Neuronal stem cell (in vitro differentiated cells): ENCODE measurements around the gene PPM1E.

ENCODE experiments used
- DNase-seq: peaks from one replicate; pipeline ENCODE4 v3.0.0-alpha.2; 2013; ENCODE audit warnings: low spot score
- H2AFZ ChIP-seq: one replicate; pipeline ENCODE4 v1.6.1; 2013; ENCODE audit warnings: mild to moderate bottlenecking, low read length, inconsistent platforms
- H2AK5ac ChIP-seq: 2 replicates; pipeline ENCODE4 v1.6.1; 2013; ENCODE audit warnings: low read depth, mild to moderate bottlenecking, inconsistent platforms, low read length, moderate library complexity, mixed read lengths
- H2BK120ac ChIP-seq: 2 replicates; pipeline ENCODE4 v1.6.1; 2013; ENCODE audit warnings: low read depth, mild to moderate bottlenecking, inconsistent platforms, low read length, moderate library complexity, mixed read lengths
- H2BK12ac ChIP-seq: one replicate; pipeline ENCODE4 v1.6.1; 2013; ENCODE audit warnings: low read length, inconsistent platforms
- H2BK15ac ChIP-seq: 2 replicates; pipeline ENCODE4 v1.6.1; 2013; ENCODE audit warnings: mild to moderate bottlenecking, low read length, inconsistent platforms, mixed read lengths
- H2BK5ac ChIP-seq: one replicate; pipeline ENCODE4 v1.6.1; 2013; ENCODE audit warnings: inconsistent platforms, mild to moderate bottlenecking, low read length, moderate library complexity
- H3K14ac ChIP-seq: one replicate; pipeline ENCODE4 v1.6.1; 2013; ENCODE audit warnings: low read length, inconsistent platforms
- H3K18ac ChIP-seq: 2 replicates; pipeline ENCODE4 v1.6.1; 2013; ENCODE audit warnings: low read length, inconsistent platforms
- H3K23ac ChIP-seq: 2 replicates; pipeline ENCODE4 v1.6.1; 2013; ENCODE audit warnings: low read depth, mild to moderate bottlenecking, mixed read lengths, low read length, inconsistent platforms; ENCODE audit not compliant: poor library complexity
- H3K27ac ChIP-seq: replicated peaks from 3 replicates; pipeline ENCODE4 v1.5.1; 2013; ENCODE audit warnings: low read length, inconsistent platforms
- H3K27me3 ChIP-seq, 3 experiments: 2 replicates each; pipeline ENCODE4 v1.6.1; 2013; ENCODE audit warnings: low read length in 3 of 3, mild to moderate bottlenecking in 2 of 3, inconsistent platforms in 1 of 3, low read depth in 1 of 3, mixed read lengths in 1 of 3, moderate library complexity in 1 of 3; ENCODE audit not compliant: control insufficient read depth in 3 of 3, insufficient read depth in 3 of 3
- H3K36me3 ChIP-seq, 2 donors: replicated peaks in 1 of 2; 2 replicates each; pipeline ENCODE4 v1.6.1; 2013; ENCODE audit warnings: low read length in 2 of 2; ENCODE audit not compliant: control insufficient read depth in 2 of 2, insufficient read depth in 2 of 2
- H3K4ac ChIP-seq: 2 replicates; pipeline ENCODE4 v1.6.1; 2013; ENCODE audit warnings: inconsistent platforms, mild to moderate bottlenecking, low read length, moderate library complexity
- H3K4me1 ChIP-seq, 2 donors: 1 replicate in 1 of 2; 2 replicates in 1 of 2; pipeline ENCODE4 v1.6.1; 2013; ENCODE audit warnings: low read length in 2 of 2, low read depth in 1 of 2; ENCODE audit not compliant: control insufficient read depth in 2 of 2, insufficient read depth in 1 of 2
- H3K4me2 ChIP-seq: one replicate; pipeline ENCODE4 v1.6.1; 2013; ENCODE audit warnings: mild to moderate bottlenecking, low read length, inconsistent platforms; ENCODE audit not compliant: insufficient read depth, poor library complexity, severe bottlenecking
- H3K4me3 ChIP-seq, 2 donors: 2 replicates each; pipeline ENCODE4 v1.5.1; 2013; ENCODE audit warnings: low read length in 2 of 2, mild to moderate bottlenecking in 2 of 2, inconsistent platforms in 1 of 2, moderate library complexity in 1 of 2
- H3K79me1 ChIP-seq: one replicate; pipeline ENCODE4 v1.6.1; 2013; ENCODE audit warnings: low read depth, mild to moderate bottlenecking, inconsistent platforms, low read length, moderate library complexity
- H3K9ac ChIP-seq: one replicate; pipeline ENCODE4 v1.6.1; 2013; ENCODE audit warnings: mild to moderate bottlenecking, low read depth, low read length, inconsistent platforms; ENCODE audit not compliant: poor library complexity
- H3K9me3 ChIP-seq, 2 donors: replicated peaks in 1 of 2; 2 replicates each; pipeline versions ENCODE3 to v1.6.1; 2013; ENCODE audit warnings: low read length in 2 of 2, mild to moderate bottlenecking in 2 of 2, inconsistent platforms in 1 of 2, low read depth in 1 of 2, mixed read lengths in 1 of 2, moderate library complexity in 1 of 2; ENCODE audit not compliant: control insufficient read depth in 2 of 2, insufficient read depth in 1 of 2
- H4K8ac ChIP-seq: one replicate; pipeline ENCODE4 v1.6.1; 2013; ENCODE audit warnings: low read depth, mild to moderate bottlenecking, inconsistent platforms, low read length, moderate library complexity
- H4K91ac ChIP-seq: one replicate; pipeline ENCODE4 v1.6.1; 2013; ENCODE audit warnings: low read length, low read depth, mild to moderate bottlenecking, inconsistent platforms; ENCODE audit not compliant: poor library complexity
- WGBS, 2 donors: extraction: QIAGEN DNeasy Blood & Tissue Kit; methylation state at CpG; one replicate each; pipeline ENCODE4 v1.1.7; 2013; ENCODE audit warnings: missing lambda C conversion rate in 2 of 2, mixed read lengths in 1 of 2; ENCODE audit not compliant: insufficient read length in 2 of 2, insufficient replicate concordance in 1 of 2; ENCODE audit errors: extremely low coverage in 2 of 2; 5-methylcytosine and 5-hydroxymethylcytosine counted together

Gene PPM1E

DNA sequence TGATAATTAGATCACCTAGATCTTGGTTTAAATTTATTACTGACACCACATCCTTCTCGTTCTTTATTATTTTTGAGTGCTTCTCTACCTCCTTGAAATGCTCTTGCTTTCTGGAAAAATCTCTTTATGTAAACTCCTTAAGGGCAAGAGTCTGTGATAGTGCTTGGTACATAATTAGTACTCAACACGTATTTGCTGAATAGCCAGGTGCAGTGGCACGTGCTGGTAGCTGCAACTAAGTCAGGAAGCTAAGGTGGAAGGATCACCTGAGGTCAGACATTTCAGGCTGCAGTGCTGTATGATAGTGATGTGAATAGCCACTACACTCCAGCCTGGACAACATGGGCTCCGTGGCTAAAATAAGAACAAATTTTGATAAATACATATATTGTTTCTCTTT, 63.0 kb downstream of the PPM1E start:
- Histone ChIP-seq H4K91ac (no peak overlapping the region), H2BK5ac (no peak overlapping the region), H2AK5ac (no peak overlapping the region), H3K4me1 (peaks cover 0 to 16% of the 10 kb centered on the region in 2 donors), H3K4me3 (no peak overlapping the region), H3K27me3 (no peaks in the 10 kb centered on the region), H3K14ac (no peak overlapping the region), H3K79me1 (no peaks in the 10 kb centered on the region), H3K4ac (no peak overlapping the region), H4K8ac (no peak overlapping the region), H2BK15ac (no peak overlapping the region), H3K18ac (no peak overlapping the region), H3K4me2 (no peak overlapping the region), H2BK12ac (no peak overlapping the region), H2BK120ac (no peak overlapping the region), H2AFZ (no peak overlapping the region), H3K27ac (no peak overlapping the region), H3K9ac (no peak overlapping the region), H3K9me3 (no peaks in the 10 kb centered on the region), H3K36me3 (no peaks in the 10 kb centered on the region), H3K23ac (no peak overlapping the region)
- no peak for DNase-seq
- whole genome bisulfite sequencing, 2 donors = no CpG with 5 or more reads among the region's 4 CpGs

DNA sequence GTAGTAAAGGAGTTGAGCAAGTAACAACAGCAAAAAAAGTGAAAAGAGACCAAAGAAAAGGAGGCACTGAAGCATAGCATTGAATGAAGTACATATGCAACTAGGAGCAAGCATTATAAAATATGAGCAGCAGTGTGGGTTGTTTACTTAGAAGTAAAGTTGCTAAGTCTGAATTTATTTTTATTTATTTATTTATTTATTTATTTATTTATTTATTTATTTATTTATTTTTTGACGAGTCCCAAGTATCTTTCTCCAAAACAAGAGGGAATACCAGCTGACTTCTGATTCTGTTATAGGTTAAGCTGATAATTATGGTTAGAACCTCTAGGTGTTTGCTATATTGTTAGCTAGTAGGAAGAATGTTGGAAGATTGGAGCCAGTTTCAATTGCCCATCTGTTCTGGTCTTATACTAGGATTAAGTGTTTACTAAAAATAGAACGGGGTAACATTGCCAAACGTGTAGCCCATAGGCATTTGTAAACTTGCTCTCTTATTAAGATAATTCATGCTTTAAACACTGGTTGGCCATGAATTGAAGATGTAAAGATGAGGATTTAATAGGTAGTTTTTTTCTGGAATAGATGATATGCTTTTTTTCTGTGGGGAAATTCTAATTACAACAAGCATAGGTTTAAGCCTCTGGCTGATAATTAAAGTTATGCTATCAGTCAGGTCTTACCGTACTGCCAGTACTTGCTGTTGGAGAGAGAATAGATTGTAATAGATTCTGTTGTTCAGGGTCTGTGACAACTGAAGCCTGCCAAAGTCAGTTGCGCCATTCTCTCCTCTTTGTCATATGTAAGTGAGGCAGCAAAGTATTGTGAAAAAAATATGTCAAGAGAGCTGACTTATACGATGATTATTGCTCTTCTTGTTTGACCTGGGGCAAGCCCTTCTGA, 66.7 kb downstream of the PPM1E start:
- H3K14ac ChIP-seq = no peak overlapping the region
- no peak overlapping the region for H3K27ac ChIP-seq
- no peak overlapping the region for H2BK5ac ChIP-seq
- no CpG with 5 or more reads among the region's 6 CpGs for WGBS, 2 donors
- H2BK15ac ChIP-seq = no peak overlapping the region
- H2AK5ac ChIP-seq = no peak overlapping the region
- no peak overlapping the region for H3K4ac ChIP-seq
- H3K36me3 ChIP-seq = no peaks in the 10 kb centered on the region
- H3K4me3 ChIP-seq = no peak overlapping the region
- peaks cover 0 to 16% of the 10 kb centered on the region in 2 donors for H3K4me1 ChIP-seq
- no peak for DNase-seq
- H2BK120ac ChIP-seq = no peak overlapping the region
- H3K18ac ChIP-seq = no peak overlapping the region
- H2AFZ ChIP-seq = peak overlapping the region; percentile 9
- H3K79me1 ChIP-seq = no peaks in the 10 kb centered on the region
- H3K27me3 ChIP-seq = no peaks in the 10 kb centered on the region
- no peak overlapping the region for H3K4me2 ChIP-seq
- no peak overlapping the region for H4K8ac ChIP-seq
- H3K9ac ChIP-seq = no peak overlapping the region
- H4K91ac ChIP-seq = no peak overlapping the region
- H3K9me3 ChIP-seq = no peaks in the 10 kb centered on the region
- no peak overlapping the region for H2BK12ac ChIP-seq
- no peak overlapping the region for H3K23ac ChIP-seq

DNA sequence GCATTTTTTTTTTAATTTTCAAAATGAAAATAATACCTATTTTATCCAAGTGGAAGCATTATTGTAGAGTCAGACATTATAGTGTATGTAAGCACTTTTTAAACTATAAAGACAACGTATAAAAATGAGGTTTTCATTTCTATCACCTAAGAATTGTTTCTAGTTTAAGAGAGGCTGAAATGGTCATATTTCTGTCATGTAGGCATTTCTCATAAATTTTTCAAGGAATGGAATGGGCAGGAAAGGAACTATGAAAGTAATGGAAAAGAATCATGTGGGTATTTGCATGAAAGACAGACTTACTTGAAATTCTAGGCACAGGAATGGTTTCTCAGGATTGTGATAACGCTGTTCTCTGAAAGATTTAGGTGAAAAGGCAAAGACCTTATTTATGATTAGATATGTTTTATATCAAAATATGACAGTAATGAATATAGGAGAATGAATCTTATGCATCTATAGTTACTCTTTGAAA, 67.4 kb downstream of the PPM1E start:
- no peak overlapping the region for H3K14ac ChIP-seq
- H3K18ac ChIP-seq = no peak overlapping the region
- H3K27me3 ChIP-seq = no peaks in the 10 kb centered on the region
- H3K79me1 ChIP-seq = no peaks in the 10 kb centered on the region
- no CpG with 5 or more reads among the region's 2 CpGs for WGBS, 2 donors
- H2AFZ ChIP-seq = peak overlapping the region; percentile 9
- H2BK5ac ChIP-seq = no peak overlapping the region
- H3K9ac ChIP-seq = no peak overlapping the region
- no peak overlapping the region for H2BK12ac ChIP-seq
- H2BK15ac ChIP-seq = no peak overlapping the region
- no peaks in the 10 kb centered on the region for H3K36me3 ChIP-seq
- H3K4me3 ChIP-seq = no peak overlapping the region
- H3K23ac ChIP-seq = no peak overlapping the region
- no peak overlapping the region for H3K4ac ChIP-seq
- H2AK5ac ChIP-seq = no peak overlapping the region
- H3K27ac ChIP-seq = no peak overlapping the region
- H3K4me1 ChIP-seq = peaks cover 0 to 16% of the 10 kb centered on the region in 2 donors
- DNase-seq = no peak
- no peak overlapping the region for H4K8ac ChIP-seq
- no peak overlapping the region for H3K4me2 ChIP-seq
- no peak overlapping the region for H4K91ac ChIP-seq
- H2BK120ac ChIP-seq = no peak overlapping the region
- H3K9me3 ChIP-seq = no peaks in the 10 kb centered on the region

DNA sequence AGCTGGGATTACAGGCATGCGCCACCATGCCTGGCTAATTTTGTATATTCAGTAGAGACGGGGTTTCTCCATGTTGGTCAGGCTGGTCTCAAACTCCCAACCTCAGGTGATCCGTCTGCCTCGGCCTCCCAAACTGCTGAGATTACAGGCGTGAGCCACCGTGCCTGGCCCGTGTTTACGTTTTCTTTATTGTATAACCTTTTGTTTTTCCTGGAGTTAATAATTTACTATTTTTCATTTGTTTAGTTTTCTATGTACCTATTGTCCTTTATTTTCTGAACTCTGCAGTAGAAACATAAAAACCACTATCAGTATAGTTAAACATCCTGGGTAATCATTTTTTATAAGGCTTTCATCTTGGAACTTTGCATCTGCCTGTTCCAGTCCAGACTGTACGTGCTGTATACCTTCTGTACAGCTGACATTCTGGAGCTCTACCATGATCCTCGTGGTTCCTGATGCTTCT, 73.6 kb downstream of the PPM1E start:
- H2AK5ac ChIP-seq = no peak overlapping the region
- no peaks in the 10 kb centered on the region for H3K27me3 ChIP-seq
- no peak overlapping the region for H4K91ac ChIP-seq
- no peak overlapping the region for H3K18ac ChIP-seq
- no peaks in the 10 kb centered on the region for H3K4me1 ChIP-seq
- H2BK120ac ChIP-seq = no peak overlapping the region
- H3K27ac ChIP-seq = no peak overlapping the region
- no peak overlapping the region for H3K9ac ChIP-seq
- no peak overlapping the region for H2BK15ac ChIP-seq
- DNase-seq = no peak
- no peak overlapping the region for H3K4me2 ChIP-seq
- no peaks in the 10 kb centered on the region for H3K36me3 ChIP-seq
- H4K8ac ChIP-seq = no peak overlapping the region
- H3K4me3 ChIP-seq = no peak overlapping the region
- H3K23ac ChIP-seq = no peak overlapping the region
- H3K14ac ChIP-seq = no peak overlapping the region
- no peak overlapping the region for H2AFZ ChIP-seq
- no peak overlapping the region for H2BK5ac ChIP-seq
- no CpG with 5 or more reads among the region's 10 CpGs for WGBS, 2 donors
- H3K79me1 ChIP-seq = no peaks in the 10 kb centered on the region
- H3K9me3 ChIP-seq = peaks cover 0 to 5% of the 10 kb centered on the region in 2 donors
- H3K4ac ChIP-seq = no peak overlapping the region
- H2BK12ac ChIP-seq = no peak overlapping the region
